ENCODE measurements around the gene AGTRAP.

AGTRAP gene

GRCh38 chr1:11697893-11698210 is 38.1 kb upstream of the AGTRAP start:
- no peak overlapping the region for H3K4me3 ChIP-seq (ENCODE audit: low read depth, low read length)
- TF ChIP-seq, protein P1, sequence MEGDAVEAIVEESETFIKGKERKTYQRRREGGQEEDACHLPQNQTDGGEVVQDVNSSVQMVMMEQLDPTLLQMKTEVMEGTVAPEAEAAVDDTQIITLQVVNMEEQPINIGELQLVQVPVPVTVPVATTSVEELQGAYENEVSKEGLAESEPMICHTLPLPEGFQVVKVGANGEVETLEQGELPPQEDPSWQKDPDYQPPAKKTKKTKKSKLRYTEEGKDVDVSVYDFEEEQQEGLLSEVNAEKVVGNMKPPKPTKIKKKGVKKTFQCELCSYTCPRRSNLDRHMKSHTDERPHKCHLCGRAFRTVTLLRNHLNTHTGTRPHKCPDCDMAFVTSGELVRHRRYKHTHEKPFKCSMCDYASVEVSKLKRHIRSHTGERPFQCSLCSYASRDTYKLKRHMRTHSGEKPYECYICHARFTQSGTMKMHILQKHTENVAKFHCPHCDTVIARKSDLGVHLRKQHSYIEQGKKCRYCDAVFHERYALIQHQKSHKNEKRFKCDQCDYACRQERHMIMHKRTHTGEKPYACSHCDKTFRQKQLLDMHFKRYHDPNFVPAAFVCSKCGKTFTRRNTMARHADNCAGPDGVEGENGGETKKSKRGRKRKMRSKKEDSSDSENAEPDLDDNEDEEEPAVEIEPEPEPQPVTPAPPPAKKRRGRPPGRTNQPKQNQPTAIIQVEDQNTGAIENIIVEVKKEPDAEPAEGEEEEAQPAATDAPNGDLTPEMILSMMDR (IDR thresholded peaks at IDR 0.05; ENCODE audit: low read depth, low read length), result no peak
- no peak for TF ChIP-seq MYC (IDR thresholded peaks at IDR 0.05; ENCODE audit: low read depth, low read length)
- TF ChIP-seq POLR2A (IDR thresholded peaks at IDR 0.05; ENCODE audit: extremely low read depth, insufficient read length), result no peak
- no peak for TF ChIP-seq MAX (IDR thresholded peaks at IDR 0.05; ENCODE audit: low read depth, low read length)
- DNase-seq (ENCODE audit: low read depth), result no peak

GRCh38 chr1:11700601-11701467 is 35.1 kb upstream of the AGTRAP start:
- no peak for DNase-seq (ENCODE audit: low read depth)
- H3K4me3 ChIP-seq (ENCODE audit: low read depth, low read length), result no peak overlapping the region
- TF ChIP-seq MAX (IDR thresholded peaks at IDR 0.05; ENCODE audit: low read depth, low read length) (no peak), POLR2A (IDR thresholded peaks at IDR 0.05; ENCODE audit: extremely low read depth, insufficient read length) (no peak), MYC (IDR thresholded peaks at IDR 0.05; ENCODE audit: low read depth, low read length) (no peak)
- TF ChIP-seq, protein P1 (IDR thresholded peaks at IDR 0.05; ENCODE audit: low read depth, low read length), result no peak

- DNase-seq (ENCODE audit: low read depth), result no peak
- H3K4me3 ChIP-seq (ENCODE audit: low read depth, low read length), result no peak overlapping the region
Observed at GRCh38 chr1:11701551-11701961, 34.4 kb upstream of the AGTRAP start.

DNA sequence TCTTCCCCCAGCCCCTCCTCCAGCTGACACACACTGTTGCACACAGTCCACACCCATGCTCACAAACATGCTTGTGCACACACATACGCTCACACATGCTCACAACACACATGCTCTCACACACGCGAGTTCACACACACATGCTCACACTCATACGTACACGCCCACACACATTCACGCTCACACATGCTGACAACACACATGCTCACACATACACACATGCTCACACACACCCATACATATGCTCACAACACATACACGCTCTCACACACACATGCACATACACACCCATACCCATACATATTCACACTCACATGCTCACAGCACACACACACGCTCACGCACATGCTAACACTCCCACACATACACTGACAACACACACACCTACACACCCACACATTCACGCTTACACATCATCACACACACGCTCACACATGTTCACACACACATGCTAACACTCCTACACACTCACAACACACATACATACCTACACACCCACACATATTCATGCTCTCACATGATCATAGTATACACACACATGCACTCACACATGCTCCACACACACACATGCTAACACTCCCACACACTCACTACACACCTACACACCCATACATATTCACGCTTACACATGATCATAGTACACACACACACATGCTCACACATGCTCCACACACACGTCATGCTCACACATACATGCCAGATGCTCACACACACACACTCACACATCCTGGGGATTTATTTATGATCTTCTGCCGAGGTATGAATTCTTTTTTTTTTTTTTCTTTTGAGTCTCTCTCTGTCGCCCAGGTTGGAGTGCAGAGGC is 33.7 kb upstream of the AGTRAP start:
- TF ChIP-seq, protein P1 (IDR thresholded peaks at IDR 0.05; ENCODE audit: low read depth, low read length), result no peak
- no peak for TF ChIP-seq POLR2A (IDR thresholded peaks at IDR 0.05; ENCODE audit: extremely low read depth, insufficient read length)
- no peak for TF ChIP-seq MYC (IDR thresholded peaks at IDR 0.05; ENCODE audit: low read depth, low read length)
- peak; percentile 3; the same call in 1 of the 2 replicates for TF ChIP-seq MAX (IDR thresholded peaks at IDR 0.05; ENCODE audit: low read depth, low read length)
- H3K4me3 ChIP-seq (ENCODE audit: low read depth, low read length), result no peak overlapping the region
- no peak for DNase-seq (ENCODE audit: low read depth)

More at GRCh38 chr1:11701551-11701961, 34.4 kb upstream of the AGTRAP start:
- TF ChIP-seq POLR2A (IDR thresholded peaks at IDR 0.05; ENCODE audit: extremely low read depth, insufficient read length) (no peak), MYC (IDR thresholded peaks at IDR 0.05; ENCODE audit: low read depth, low read length) (no peak), MAX (IDR thresholded peaks at IDR 0.05; ENCODE audit: low read depth, low read length) (no peak)
- TF ChIP-seq, protein P1 (IDR thresholded peaks at IDR 0.05; ENCODE audit: low read depth, low read length), result no peak

DNA sequence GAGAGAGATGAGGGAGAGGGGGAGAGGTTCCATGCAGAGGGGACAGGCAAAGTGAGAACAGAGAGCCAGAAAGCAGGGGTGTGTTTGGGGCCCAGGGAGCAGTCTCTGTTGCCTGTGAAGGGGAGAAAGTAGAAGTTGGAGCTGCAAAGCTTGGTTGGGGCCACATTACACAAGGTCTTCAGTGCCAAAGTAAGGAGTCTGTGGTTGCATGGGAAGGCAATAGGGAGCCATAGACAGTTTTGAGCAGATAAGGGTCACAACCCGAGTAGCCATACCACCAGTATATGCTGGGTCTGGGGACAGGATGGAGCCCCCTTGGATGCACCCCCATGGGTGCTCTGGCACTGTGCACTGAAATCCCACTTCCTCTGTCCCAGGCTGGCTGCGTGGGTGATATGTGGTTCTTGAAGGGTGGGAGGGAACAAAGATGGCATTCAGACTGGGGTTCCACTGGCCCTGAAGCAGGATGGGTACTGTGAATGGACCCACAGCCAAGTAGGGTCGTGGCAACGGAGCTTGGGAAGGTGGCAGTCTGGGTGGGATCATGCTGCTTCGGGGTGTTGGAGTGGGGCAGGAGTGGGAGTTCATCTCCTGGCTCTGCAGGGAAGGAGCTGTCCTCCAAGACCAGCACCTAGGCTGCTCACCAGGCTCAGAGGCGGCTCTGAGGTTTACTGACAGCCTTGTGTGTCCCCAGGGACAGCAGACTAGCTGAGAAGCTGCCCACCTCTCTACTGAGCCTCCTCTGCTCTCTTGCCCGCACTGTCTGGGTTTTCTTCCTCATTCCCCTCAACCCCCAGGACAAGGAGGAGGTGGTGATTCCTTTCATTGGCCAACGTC is 32.4 kb upstream of the AGTRAP start:
- H3K4me3 ChIP-seq (ENCODE audit: low read depth, low read length), result no peak overlapping the region
- DNase-seq (ENCODE audit: low read depth), result peak; percentile 84
- TF ChIP-seq POLR2A (IDR thresholded peaks at IDR 0.05; ENCODE audit: extremely low read depth, insufficient read length), result no peak
- TF ChIP-seq, protein P1 (IDR thresholded peaks at IDR 0.05; ENCODE audit: low read depth, low read length), result no peak
